ENCODE measurements around the gene FERMT3. TPM values are rescaled to one million over a fixed set of nuclear protein-coding genes. Genes with fewer than 3 reads are reported as not detected.
"Not testable (repeated sequence)": the region's sequence is repeated elsewhere in the genome, so short reads cannot be mapped to it uniquely, and the experiment has no call there.

FERMT3 gene
- 0.64 TPM in 1 of 2 replicates, not detected in the other for total RNA-seq (2014; rRNA removed; shearing (Covaris generic); ENCODE audit: low replicate concordance)

- in situ Hi-C loops (cut with HindIII; ENCODE audit: low pct_unique_long_range_greater_than_20kb, low sequenced_read_pairs) = no loop called here
Measured at GRCh38 chr11:64206457-64207255, at the start of gene FERMT3. Gene FERMT3, plus strand, starts transcription at chr11:64206721. Its CDS starts 644 bp downstream, at chr11:64207365.

GRCh38 chr11:64157631-64158394 is 48.7 kb upstream of the FERMT3 start:
- DNase-seq (ENCODE audit: low read depth) = no peak
- in situ Hi-C loops (cut with HindIII; ENCODE audit: low pct_unique_long_range_greater_than_20kb, low sequenced_read_pairs) = no loop called here

More at GRCh38 chr11:64206457-64207255, at the start of gene FERMT3:
- no peak for DNase-seq (ENCODE audit: low read depth)

GRCh38 chr11:64161037-64161436 is 45.5 kb upstream of the FERMT3 start:
- in situ Hi-C loops (cut with HindIII; ENCODE audit: low pct_unique_long_range_greater_than_20kb, low sequenced_read_pairs) = no loop called here
- no peak for DNase-seq (ENCODE audit: low read depth)

GRCh38 chr11:64162769-64163168 is 43.8 kb upstream of the FERMT3 start:
- in situ Hi-C loops (cut with HindIII; ENCODE audit: low pct_unique_long_range_greater_than_20kb, low sequenced_read_pairs); DNase-seq (ENCODE audit: low read depth): not testable (repeated sequence)

GRCh38 chr11:64163951-64164350 is 42.6 kb upstream of the FERMT3 start:
- in situ Hi-C loops (cut with HindIII; ENCODE audit: low pct_unique_long_range_greater_than_20kb, low sequenced_read_pairs) = no loop called here

GRCh38 chr11:64164392-64165312 is 41.9 kb upstream of the FERMT3 start:
- DNase-seq (ENCODE audit: low read depth) = no peak
- in situ Hi-C loops (cut with HindIII; ENCODE audit: low pct_unique_long_range_greater_than_20kb, low sequenced_read_pairs) = no loop called here

More at GRCh38 chr11:64163951-64164350, 42.6 kb upstream of the FERMT3 start:
- DNase-seq (ENCODE audit: low read depth) = no peak

GRCh38 chr11:64165481-64165841 is 41.1 kb upstream of the FERMT3 start:
- DNase-seq (ENCODE audit: low read depth) = no peak
- in situ Hi-C loops (cut with HindIII; ENCODE audit: low pct_unique_long_range_greater_than_20kb, low sequenced_read_pairs) = no loop called here

GRCh38 chr11:64165842-64166635 is 40.5 kb upstream of the FERMT3 start, which contains the start of gene MACROD1:
Gene MACROD1, minus strand, starts transcription at chr11:64166113. Its CDS starts 119 bp downstream, at chr11:64165994.
- peak; percentile 79 for DNase-seq (ENCODE audit: low read depth)
- in situ Hi-C loops (cut with HindIII; ENCODE audit: low pct_unique_long_range_greater_than_20kb, low sequenced_read_pairs) = no loop called here

- in situ Hi-C loops (cut with HindIII; ENCODE audit: low pct_unique_long_range_greater_than_20kb, low sequenced_read_pairs) = no loop called here
- no peak for DNase-seq (ENCODE audit: low read depth)
Measured at GRCh38 chr11:64170419-64170818, 36.1 kb upstream of the FERMT3 start.

GRCh38 chr11:64173616-64174355 is 32.7 kb upstream of the FERMT3 start:
- no peak for DNase-seq (ENCODE audit: low read depth)
- in situ Hi-C loops (cut with HindIII; ENCODE audit: low pct_unique_long_range_greater_than_20kb, low sequenced_read_pairs) = no loop called here

GRCh38 chr11:64176751-64177150 is 29.8 kb upstream of the FERMT3 start:
- DNase-seq (ENCODE audit: low read depth) = no peak
- in situ Hi-C loops (cut with HindIII; ENCODE audit: low pct_unique_long_range_greater_than_20kb, low sequenced_read_pairs) = no loop called here

- in situ Hi-C loops (cut with HindIII; ENCODE audit: low pct_unique_long_range_greater_than_20kb, low sequenced_read_pairs) = no loop called here
- DNase-seq (ENCODE audit: low read depth) = no peak
Measured at GRCh38 chr11:64178203-64178602, 28.3 kb upstream of the FERMT3 start.

- in situ Hi-C loops (cut with HindIII; ENCODE audit: low pct_unique_long_range_greater_than_20kb, low sequenced_read_pairs) = no loop called here
- DNase-seq (ENCODE audit: low read depth) = no peak
Measured at GRCh38 chr11:64178951-64179639, 27.4 kb upstream of the FERMT3 start.

GRCh38 chr11:64180891-64181290 is 25.6 kb upstream of the FERMT3 start:
- no peak for DNase-seq (ENCODE audit: low read depth)
- in situ Hi-C loops (cut with HindIII; ENCODE audit: low pct_unique_long_range_greater_than_20kb, low sequenced_read_pairs) = no loop called here

- in situ Hi-C loops (cut with HindIII; ENCODE audit: low pct_unique_long_range_greater_than_20kb, low sequenced_read_pairs) = no loop called here
- DNase-seq (ENCODE audit: low read depth) = peak; percentile 86
Measured at GRCh38 chr11:64181506-64182411, 24.8 kb upstream of the FERMT3 start.

Data from Caki2 (cell line).